AG10803 (cell line): ENCODE results near the gene SKIL.

Experiments
- DNase-seq: peaks from one replicate; pipeline ENCODE4 v3.0.0; 2010; ENCODE audit warnings: low read depth
- H3K4me3 ChIP-seq: 2 replicates; pipeline ENCODE4 v1.5.1; 2011; ENCODE audit warnings: mild to moderate bottlenecking, low read length, control low read depth
- TF ChIP-seq, protein P1 (sequence below): conservative IDR thresholded peaks from 2 replicates; pipeline ENCODE4 v1.5.1; 2011; ENCODE audit warnings: mild to moderate bottlenecking, low read length, control low read depth, inconsistent platforms

The SKIL gene

GRCh38 chr3:170410428-170411029 is 53.0 kb downstream of the SKIL start:
- no peak overlapping the region for H3K4me3 ChIP-seq
- peak; percentile 38 for DNase-seq
- TF ChIP-seq, protein P1, sequence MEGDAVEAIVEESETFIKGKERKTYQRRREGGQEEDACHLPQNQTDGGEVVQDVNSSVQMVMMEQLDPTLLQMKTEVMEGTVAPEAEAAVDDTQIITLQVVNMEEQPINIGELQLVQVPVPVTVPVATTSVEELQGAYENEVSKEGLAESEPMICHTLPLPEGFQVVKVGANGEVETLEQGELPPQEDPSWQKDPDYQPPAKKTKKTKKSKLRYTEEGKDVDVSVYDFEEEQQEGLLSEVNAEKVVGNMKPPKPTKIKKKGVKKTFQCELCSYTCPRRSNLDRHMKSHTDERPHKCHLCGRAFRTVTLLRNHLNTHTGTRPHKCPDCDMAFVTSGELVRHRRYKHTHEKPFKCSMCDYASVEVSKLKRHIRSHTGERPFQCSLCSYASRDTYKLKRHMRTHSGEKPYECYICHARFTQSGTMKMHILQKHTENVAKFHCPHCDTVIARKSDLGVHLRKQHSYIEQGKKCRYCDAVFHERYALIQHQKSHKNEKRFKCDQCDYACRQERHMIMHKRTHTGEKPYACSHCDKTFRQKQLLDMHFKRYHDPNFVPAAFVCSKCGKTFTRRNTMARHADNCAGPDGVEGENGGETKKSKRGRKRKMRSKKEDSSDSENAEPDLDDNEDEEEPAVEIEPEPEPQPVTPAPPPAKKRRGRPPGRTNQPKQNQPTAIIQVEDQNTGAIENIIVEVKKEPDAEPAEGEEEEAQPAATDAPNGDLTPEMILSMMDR, result peak; percentile 69

GRCh38 chr3:170413291-170413690 is 55.8 kb downstream of the SKIL start:
- no peak overlapping the region for H3K4me3 ChIP-seq
- TF ChIP-seq, protein P1, result no peak
- no peak for DNase-seq

GRCh38 chr3:170414202-170414663 is 56.7 kb downstream of the SKIL start:
- TF ChIP-seq, protein P1, result peak; percentile 99
- DNase-seq, result peak; percentile 99
- H3K4me3 ChIP-seq, result no peak overlapping the region

DNA sequence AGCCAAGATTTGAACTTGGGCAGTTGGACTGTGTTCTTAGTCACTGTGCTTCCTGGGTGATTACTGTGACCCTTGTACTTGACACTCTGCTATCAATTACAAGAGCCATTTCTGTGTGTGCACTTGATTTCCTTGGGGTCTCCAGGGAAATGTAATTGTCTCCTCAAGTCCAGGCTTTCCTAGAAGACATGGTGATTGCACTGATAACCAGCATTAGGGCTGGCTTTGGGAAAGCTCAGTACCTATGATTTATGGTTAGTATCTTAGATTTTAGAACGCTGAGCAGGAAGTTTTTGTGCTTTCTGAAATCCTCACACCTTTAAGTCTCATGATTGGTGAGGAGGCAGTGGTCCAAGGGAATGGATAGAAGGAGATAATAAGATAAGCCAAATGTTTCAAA is 59.6 kb downstream of the SKIL start:
- H3K4me3 ChIP-seq, result no peak overlapping the region
- no peak for DNase-seq
- TF ChIP-seq, protein P1, result no peak

GRCh38 chr3:170418422-170419398 is 61.2 kb downstream of the SKIL start, which contains the start of gene CLDN11:
Gene CLDN11 (plus strand): TSS chr3:170418868. CDS start chr3:170419067, 199 bp downstream.
- peak; percentile 71 for DNase-seq
- peak within 1 kb of the TSS; percentile 92 for H3K4me3 ChIP-seq

DNA sequence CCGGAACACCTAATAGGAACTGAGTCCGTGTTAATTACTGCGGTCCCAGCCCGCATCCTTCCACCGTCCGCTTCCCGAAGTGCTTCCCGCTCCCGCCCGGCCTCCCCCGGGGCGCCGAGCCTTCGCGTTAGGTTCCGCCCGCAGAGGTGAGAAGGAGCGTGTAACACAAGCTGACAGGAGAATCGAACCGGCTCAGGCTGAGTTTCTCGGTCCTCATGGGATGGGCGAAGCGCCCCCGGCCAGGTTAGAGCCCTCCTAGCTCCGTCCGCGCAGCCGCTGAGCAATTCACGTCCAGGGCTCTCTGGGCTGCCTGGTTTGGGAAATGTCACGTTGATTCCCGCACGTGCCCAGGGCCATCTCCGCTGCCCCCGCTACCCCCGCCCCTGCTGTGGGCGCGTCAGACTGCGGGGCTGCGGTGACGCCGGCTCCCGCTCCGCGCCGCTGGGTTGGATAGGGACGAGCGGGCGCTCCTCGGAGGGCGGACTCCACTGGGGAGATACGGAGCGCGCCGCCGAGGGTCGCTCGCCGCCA is 62.1 kb downstream of the SKIL start:
- H3K4me3 ChIP-seq, result peak overlapping the region; percentile 92
- TF ChIP-seq, protein P1, result no peak
- peak; percentile 59 for DNase-seq

More at GRCh38 chr3:170418422-170419398, 61.2 kb downstream of the SKIL start, which contains the start of gene CLDN11:
- TF ChIP-seq, protein P1, result peak; percentile 28; the same call in 1 of the 2 replicates
